Measurements from ENCODE around the gene TRMT112. TPM values are rescaled to one million over a fixed set of nuclear protein-coding genes. Genes with fewer than 3 reads are reported as not detected.

TRMT112 gene
- total RNA-seq, 1 donor from 2014 or later, result 149 TPM

DNA sequence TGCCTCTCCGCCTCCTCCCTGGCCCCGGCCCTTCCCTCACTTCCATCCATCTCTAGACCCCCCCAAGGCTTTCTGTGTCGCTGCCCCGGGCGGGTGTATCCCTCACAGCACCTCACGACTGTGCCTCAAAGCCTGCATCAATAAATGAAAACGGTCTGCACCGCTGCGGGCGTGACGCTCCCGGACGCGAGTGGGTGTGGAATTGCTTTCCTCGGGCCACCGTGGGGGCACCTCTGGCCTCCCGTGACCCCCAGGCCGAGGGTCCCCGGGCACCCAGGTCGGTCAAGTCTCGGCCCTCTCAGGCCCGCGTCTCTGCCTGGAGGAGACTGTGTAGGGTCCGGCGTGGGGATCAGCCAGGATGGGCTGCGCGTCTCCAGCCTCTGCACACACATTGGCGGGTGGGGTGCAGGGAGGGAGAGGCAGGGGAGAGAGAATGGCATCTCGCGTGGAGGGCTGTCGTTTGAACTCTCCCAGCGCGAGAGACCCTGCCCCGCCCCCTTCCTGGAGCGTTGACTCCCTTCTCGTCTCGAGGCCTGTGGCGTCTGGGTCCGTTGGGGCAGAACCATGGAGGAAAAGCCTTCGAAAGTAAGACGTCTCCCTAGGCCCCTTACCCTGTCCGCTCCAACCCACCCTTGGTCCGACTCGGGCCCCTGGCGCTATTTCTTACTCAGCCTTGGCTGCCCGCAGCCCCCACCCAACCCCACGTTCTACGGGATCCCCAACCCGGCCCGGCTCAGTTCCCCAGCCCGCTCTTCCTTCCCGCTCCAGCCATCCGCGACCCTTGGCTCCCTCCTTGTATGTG lies 17.3 kb downstream of the TRMT112 start, which contains the start of gene CATSPERZ:
TSS of gene CATSPERZ (plus strand) at position 512 of the 802 bp plus-strand sequence. CDS start at position 565, 53 bp downstream.
- ATAC-seq (no peak), DNase-seq (ENCODE audit: low spot score) (no peak)
- intact Hi-C loops (cut with DNase I), result loop anchor here (10.0 kb wide), 2 partner anchors 95 to 305 kb away; partner anchors contain the start of gene FERMT3

DNA sequence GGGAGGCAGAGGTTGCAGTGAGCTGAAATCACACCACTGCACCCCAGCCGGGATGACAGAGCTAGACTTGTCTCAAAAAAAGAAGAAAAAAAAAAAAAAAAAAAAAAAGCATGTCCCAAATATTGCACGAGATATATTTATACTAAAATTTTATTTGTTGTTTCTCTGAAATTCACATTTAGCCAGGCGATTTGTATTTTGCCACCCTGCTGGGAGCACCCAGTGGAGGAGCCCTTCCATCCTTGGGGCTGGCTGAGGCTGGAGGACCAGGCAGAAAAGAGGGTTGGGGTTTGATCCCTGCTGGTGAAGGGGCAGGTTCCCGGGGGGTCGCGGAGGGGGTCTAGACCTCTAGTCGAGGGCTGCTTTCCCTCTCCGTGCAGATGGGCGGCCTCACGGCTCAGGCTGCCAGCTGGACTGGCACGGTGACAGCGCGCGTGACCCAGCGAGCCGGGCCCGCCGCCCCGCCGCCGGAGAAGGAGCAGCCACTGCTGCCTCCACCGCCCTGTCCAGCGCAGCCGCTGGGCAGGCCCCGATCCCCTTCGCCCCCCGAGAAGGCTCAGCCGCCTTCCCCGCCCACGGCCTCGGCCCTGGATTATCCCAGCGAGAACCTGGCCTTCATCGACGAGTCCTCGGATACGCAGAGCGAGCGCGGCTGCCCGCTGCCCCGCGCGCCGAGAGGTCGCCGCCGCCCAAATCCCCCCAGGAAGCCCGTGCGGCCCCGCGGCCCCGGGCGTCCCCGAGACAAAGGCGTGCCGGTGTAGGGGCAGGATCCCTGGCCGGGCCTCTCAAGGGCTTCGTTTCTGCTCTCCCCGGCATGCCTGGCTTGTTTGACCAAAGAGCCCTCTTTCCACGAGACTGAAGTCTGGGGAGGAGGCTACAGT lies 18.2 kb downstream of the TRMT112 start:
- ATAC-seq (peak; percentile 45), DNase-seq (ENCODE audit: low spot score) (peak; percentile 84)
- intact Hi-C loops (cut with DNase I), result loop anchor here (10.0 kb wide), 2 partner anchors 94 to 304 kb away; partner anchors contain the start of gene FERMT3

DNA sequence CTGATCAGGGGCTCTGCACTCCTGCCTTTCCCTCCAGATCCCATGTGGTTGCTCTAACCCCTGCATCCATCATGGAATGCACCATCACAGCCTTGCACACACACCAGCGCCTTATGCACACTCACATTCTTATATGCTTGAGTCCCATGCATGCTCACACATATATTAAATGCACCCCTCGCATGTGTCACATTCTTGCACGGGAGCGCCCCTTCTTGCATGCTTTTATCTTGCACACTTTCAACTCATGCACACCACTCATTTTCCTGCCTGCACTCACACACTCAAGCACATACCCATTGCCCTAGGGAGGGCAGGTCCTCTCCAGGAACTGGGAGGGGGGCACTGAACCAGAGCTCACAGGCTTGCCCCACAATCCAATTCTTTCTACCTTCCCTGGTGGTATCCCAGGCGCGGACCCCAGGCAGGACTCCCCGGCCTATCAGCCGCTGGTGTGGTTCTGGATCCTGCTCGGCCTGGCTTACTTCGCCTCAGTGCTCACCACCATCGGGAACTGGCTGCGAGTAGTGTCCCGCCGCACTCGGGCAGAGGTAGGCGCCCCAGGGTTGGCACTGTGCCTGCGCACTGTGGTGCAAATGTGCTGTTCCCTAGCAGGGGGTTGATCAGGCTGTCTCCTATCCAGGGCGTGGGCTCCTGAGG lies 19.5 kb downstream of the TRMT112 start:
- DNase-seq (ENCODE audit: low spot score) (no peak), ATAC-seq (no peak)
- intact Hi-C loops (cut with DNase I), result loop anchor here (10.0 kb wide), 2 partner anchors 93 to 303 kb away; partner anchors contain the start of gene FERMT3

DNA sequence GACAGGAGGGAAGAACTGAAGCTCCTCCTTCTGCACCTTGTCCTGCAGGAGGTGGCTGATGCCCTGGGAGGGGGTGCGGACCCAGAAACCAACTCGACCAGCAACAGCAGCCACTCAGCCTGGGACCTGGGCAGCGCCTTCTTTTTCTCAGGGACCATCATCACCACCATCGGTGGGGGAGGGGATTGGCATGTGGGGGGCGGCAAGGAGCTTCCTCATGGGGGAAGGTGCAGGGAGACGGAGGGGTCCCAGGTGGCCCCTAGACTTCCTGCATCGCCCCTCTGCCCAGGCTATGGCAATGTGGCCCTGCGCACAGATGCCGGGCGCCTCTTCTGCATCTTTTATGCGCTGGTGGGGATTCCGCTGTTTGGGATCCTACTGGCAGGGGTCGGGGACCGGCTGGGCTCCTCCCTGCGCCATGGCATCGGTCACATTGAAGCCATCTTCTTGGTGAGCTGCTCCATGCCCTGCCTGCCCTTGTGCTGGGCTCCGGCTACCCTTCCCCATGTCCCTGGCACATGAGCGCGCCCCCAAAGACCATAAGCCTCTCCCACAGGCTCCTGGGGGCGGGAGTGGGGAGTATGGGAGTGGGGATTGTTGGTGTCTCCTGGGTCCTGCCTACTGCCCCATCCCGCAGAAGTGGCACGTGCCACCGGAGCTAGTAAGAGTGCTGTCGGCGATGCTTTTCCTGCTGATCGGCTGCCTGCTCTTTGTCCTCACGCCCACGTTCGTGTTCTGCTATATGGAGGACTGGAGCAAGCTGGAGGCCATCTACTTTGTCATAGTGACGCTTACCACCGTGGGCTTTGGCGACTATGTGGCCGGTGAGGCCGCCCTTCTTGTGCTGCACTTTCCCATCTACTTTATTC lies 20.3 kb downstream of the TRMT112 start:
- no peak for ATAC-seq
- intact Hi-C loops (cut with DNase I), result loop anchor here (10.0 kb wide), 2 partner anchors 92 to 302 kb away; partner anchors contain the start of gene FERMT3
- DNase-seq (ENCODE audit: low spot score), result no peak

DNA sequence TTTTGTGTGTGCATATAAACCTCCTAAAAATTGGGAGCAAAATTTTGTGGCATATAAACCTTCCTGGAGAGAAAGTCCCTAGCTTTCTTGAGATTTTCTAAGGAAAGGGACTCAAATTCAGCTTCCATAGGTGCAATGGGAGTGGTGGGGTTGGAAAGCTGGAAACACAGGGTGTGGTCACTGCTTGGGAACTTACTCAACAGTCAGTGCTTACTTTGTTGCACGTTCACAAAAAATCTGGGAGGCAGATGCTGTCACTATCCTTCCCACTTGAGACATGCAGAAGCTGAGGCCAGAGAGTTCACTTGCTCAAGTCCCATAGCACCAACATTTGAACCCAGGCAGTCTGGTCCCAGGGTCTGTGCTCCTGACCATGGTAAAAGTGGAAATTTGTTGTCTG lies 21.1 kb downstream of the TRMT112 start:
- no peak for DNase-seq (ENCODE audit: low spot score)
- intact Hi-C loops (cut with DNase I), result loop anchor here (10.0 kb wide), 2 partner anchors 91 to 301 kb away; partner anchors contain the start of gene FERMT3
- no peak for ATAC-seq

DNA sequence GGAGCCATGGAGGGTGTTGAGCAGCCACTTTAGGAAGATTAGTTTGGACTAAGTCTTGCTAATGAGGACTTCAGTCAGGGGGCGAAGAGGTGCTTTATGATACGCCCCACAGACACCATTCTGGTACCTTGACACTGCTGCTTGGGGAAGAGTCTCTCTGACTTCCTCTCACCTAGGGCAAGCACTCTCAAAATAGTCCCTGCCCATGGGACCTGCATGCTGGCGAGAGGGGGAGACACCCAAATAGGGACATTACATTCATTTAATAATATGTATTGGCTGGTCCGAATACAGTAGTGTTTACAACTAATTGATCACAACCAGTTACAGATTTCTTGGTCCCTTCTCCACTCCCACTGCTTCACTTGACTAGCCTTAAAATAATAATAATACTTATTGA lies 21.6 kb downstream of the TRMT112 start:
- ATAC-seq (no peak), DNase-seq (ENCODE audit: low spot score) (no peak)
- intact Hi-C loops (cut with DNase I), result loop anchor here (10.0 kb wide), 2 partner anchors 91 to 301 kb away; partner anchors contain the start of gene FERMT3

DNA sequence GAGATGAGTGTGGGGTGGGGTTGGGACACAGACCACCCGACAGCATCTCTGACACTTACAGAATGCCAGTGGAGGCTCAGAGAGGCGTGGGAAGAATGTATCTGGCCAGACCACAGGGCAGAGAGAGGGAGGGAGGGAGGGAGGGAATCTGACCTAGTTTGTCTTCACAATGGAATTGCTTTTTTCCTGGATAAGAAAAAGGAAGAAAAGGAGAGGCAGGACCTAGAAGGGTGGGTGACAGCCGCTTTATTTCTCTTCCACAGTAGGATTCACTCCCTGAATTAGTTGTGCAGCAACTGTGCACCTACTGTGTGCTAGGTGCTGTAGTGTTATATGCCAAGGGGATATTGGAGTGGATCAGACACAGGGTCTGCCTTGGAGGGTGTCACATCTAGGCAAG lies 22.6 kb downstream of the TRMT112 start:
- intact Hi-C loops (cut with DNase I), result loop anchor here (10.0 kb wide), 2 partner anchors 90 to 300 kb away; partner anchors contain the start of gene FERMT3
- no peak for DNase-seq (ENCODE audit: low spot score)
- ATAC-seq, result no peak

DNA sequence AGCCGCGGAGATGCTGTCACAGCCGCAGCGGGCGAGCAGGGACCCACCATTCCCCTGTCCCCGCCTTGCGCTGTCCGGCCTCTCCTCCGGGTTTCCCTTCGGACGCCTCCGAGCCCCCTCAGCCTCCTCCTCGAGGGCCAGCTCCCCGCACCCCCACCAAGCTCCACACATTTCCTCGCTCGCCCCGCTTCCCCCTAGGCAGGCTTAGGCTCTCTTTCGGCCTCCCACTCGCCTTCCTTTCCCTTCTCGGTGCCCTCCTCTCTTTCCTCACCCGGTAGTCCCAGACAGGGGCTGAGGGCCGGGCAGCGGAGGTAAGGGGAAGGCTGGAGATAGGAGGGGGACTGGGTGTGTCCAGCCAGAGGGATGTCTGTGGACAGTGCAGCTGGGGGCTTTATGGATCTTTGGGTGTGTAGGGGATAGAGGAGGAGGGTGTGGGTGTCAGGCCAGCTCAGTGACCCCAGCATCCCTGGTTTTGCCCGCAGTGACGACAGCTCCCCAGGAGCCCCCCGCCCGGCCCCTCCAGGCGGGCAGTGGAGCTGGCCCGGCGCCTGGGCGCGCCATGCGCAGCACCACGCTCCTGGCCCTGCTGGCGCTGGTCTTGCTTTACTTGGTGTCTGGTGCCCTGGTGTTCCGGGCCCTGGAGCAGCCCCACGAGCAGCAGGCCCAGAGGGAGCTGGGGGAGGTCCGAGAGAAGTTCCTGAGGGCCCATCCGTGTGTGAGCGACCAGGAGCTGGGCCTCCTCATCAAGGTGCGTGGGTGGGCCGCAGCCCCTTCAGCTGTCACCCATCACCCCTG lies 24.7 kb downstream of the TRMT112 start:
- ATAC-seq (no peak), DNase-seq (ENCODE audit: low spot score) (no peak)
- intact Hi-C loops (cut with DNase I), result loop anchor here (10.0 kb wide), 2 partner anchors 88 to 298 kb away; partner anchors contain the start of gene FERMT3

DNA sequence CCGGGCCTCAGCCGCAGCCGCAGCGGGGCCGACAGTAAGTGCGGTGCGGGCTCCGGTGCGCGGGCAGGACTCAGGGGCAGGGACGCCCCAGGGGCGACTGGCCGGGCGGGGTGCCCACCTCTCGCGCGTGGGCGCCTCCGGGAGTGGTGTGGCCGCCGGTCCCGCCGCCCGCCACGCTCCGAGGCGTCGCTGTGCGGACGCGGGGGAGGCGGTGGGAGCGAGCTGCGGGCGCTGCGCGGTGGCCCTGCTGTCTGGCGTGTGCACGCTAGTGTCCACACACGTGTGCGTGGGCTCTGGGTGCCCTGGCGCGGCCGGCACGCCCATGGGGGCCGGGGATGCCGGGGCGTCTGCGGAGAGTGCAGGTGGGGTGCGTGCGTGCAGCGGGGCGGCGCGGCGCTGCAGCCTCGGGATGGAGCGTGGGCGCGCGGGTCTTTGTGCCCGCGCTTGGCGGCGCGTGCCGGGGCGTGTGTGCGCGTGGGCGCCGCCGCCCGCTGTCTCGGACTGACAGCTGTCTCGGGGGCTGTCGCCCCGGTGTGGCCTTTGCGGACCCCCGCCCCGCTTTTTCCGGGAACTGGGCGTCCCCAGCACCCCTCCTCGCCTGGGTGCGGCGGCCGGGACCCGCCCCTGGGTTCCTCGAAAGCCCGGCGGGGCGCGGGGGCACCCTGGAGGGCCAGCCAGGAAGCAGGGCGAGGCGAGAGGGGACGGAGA lies 25.5 kb downstream of the TRMT112 start:
- intact Hi-C loops (cut with DNase I), result loop anchor here (10.0 kb wide), 2 partner anchors 87 to 297 kb away; partner anchors contain the start of gene FERMT3
- DNase-seq (ENCODE audit: low spot score), result no peak
- ATAC-seq, result no peak

DNA sequence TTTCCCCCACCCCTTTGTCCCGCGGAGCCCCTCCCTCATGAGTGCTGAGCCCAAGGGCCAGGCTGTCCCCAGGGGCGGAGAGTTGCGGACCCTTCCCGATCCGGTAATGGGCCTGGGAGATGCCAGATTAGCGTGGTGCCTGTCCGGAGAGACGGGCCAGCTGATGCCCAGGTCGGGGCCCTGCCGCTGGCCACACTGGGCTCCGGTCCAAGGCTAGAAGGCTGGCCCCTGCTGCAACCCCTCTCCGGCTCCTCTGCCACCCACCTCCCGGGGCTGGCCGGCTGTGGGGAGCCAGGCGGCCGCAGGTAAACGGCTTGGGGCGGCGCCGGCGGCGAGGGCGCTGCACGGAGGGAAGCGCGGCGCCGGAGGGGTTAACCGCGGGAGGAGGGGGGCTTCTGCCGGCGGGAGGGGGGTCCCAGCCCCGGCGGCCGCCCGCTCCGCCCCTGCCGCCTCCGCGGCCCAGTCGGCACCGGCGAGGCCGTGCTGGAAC lies 26.1 kb downstream of the TRMT112 start, which contains the start of gene KCNK4:
TSS of gene KCNK4 (plus strand) at position 41 of the 490 bp plus-strand sequence. CDS start 1,717 bp downstream, outside the sequence.
- no peak for ATAC-seq
- intact Hi-C loops (cut with DNase I), result loop anchor here (10.0 kb wide), 2 partner anchors 87 to 297 kb away; partner anchors contain the start of gene FERMT3
- DNase-seq (ENCODE audit: low spot score), result no peak

DNA sequence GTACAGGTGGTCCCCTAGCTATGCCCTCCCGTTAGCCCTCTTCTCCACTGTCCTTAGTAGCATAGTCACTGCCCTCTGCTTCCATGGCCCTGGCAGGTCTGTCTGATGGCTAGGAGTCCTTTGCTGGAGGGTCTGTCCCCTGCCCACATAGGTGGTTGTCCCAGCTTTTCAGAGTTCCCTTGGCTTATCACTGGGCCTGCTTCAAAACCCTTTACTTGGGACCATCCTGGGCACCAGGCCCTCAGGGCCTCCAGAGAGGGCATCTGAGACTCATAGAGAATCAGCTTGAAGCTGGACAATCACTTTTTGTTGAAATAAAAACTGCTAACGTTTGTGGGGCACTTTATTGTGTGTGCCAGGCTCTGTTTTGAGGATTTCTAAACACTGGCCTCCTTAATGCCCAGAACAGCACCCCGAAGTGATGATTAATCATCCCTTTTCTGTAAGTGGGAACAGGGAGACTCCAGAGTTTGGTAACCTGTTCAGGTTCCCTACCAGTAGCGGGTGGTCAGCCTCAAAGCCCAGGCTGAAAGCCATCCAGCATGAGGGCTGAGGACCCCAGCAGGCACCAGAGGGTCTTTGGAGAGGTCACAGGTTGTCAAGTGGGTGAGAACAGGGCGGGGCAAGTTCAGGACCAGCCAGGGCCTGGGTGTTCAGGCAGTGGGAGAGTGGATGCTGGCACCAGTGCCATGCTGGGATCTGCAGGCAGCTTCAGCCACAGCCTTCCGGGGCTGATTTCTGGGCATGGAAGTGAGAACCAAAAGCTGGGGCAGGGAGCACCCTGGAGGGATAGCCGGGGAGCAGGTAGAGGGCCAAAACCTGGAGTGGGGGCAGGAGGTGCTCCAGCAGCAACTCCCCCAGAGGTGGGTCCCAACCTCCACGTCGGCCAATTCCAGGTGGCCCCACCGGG lies 26.8 kb downstream of the TRMT112 start:
- DNase-seq (ENCODE audit: low spot score), result no peak
- intact Hi-C loops (cut with DNase I), result loop anchor here (10.0 kb wide), 2 partner anchors 86 to 296 kb away; partner anchors contain the start of gene FERMT3

DNA sequence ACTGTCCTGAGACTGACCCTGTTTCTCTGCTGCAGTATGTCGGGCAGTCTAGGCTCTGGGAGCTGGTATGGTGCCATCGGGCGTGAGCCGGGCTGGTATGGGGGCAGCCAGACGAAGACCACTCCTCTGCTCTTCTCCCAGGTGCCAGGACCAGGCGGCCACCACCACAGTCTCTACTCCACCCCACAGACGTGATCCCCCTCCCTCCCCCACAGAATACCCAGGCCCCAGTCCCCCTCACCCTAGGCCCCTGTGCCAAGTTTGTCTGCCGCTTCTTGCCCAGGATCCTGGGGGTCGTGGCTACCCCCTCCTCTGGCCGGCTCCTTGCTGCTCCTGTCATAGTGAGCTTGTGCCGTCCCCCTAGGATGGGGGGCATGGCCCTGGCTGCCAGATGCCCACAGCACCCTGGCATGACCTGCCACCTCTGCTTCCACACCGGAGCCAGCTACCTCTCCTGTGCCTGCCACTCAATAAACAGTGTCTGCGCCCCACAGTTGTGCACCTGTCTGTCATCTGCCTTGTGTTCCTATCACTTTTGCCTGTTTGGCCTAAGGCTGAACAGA lies 28.3 kb downstream of the TRMT112 start:
- DNase-seq (ENCODE audit: low spot score), result peak; percentile 53
- no peak for ATAC-seq
- intact Hi-C loops (cut with DNase I), result no loop called here

More for the DNA sequence above, 26.8 kb downstream of the TRMT112 start:
- no peak for ATAC-seq

DNA sequence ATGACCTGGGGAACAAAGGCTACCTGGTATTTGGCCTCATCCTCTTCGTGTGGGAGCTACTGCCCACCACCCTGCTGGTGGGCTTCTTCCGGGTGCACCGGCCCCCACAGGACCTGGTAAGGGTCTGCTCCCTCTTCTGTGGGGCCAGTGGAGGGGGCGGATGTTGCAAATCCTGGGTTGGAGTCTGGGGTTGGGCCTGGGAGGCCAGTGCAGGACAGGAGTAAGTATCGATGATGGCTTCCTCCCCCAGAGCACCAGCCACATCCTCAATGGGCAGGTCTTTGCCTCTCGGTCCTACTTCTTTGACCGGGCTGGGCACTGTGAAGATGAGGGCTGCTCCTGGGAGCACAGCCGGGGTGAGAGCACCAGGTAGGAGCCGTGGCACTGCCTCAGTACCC lies 29.0 kb downstream of the TRMT112 start:
- ATAC-seq (no peak), DNase-seq (ENCODE audit: low spot score) (peak; percentile 58)
- intact Hi-C loops (cut with DNase I), result no loop called here

DNA sequence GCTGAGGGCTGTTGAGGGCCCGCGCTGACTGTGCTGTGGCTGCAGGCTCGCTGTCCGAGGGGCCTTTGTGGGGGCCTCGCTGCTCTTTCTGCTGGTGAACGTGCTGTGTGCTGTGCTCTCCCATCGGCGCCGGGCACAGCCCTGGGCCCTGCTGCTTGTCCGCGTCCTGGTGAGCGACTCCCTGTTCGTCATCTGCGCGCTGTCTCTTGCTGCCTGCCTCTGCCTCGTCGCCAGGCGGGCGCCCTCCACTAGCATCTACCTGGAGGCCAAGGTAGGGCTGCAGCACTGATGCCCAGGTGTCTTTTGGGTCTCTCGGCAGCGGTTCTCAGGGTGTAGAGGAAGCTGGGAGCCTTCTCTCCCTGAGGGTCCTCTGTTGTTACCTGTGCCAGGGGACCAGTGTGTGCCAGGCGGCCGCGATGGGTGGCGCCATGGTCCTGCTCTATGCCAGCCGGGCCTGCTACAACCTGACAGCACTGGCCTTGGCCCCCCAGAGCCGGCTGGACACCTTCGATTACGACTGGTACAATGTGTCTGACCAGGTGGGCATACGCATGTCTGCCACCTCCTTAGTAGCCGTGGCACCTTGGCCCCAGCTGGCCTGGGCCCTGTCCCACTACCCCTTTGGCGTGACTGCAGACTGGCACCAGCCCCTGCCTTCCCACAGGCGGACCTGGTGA lies 29.5 kb downstream of the TRMT112 start:
- ATAC-seq (no peak), DNase-seq (ENCODE audit: low spot score) (peak; percentile 58)
- intact Hi-C loops (cut with DNase I), result no loop called here
